GM18526 (cell line): ENCODE measurements around the gene RBFOX2.

Source experiments
- POLR2A ChIP-seq: IDR thresholded peaks from 3 replicates; pipeline ENCODE4 v1.6.1; 2011; ENCODE audit not compliant: insufficient read length; ENCODE audit errors: extremely low read depth

The RBFOX2 gene, protein sequence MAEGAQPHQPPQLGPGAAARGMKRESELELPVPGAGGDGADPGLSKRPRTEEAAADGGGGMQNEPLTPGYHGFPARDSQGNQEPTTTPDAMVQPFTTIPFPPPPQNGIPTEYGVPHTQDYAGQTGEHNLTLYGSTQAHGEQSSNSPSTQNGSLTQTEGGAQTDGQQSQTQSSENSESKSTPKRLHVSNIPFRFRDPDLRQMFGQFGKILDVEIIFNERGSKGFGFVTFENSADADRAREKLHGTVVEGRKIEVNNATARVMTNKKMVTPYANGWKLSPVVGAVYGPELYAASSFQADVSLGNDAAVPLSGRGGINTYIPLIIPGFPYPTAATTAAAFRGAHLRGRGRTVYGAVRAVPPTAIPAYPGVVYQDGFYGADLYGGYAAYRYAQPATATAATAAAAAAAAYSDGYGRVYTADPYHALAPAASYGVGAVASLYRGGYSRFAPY

DNA sequence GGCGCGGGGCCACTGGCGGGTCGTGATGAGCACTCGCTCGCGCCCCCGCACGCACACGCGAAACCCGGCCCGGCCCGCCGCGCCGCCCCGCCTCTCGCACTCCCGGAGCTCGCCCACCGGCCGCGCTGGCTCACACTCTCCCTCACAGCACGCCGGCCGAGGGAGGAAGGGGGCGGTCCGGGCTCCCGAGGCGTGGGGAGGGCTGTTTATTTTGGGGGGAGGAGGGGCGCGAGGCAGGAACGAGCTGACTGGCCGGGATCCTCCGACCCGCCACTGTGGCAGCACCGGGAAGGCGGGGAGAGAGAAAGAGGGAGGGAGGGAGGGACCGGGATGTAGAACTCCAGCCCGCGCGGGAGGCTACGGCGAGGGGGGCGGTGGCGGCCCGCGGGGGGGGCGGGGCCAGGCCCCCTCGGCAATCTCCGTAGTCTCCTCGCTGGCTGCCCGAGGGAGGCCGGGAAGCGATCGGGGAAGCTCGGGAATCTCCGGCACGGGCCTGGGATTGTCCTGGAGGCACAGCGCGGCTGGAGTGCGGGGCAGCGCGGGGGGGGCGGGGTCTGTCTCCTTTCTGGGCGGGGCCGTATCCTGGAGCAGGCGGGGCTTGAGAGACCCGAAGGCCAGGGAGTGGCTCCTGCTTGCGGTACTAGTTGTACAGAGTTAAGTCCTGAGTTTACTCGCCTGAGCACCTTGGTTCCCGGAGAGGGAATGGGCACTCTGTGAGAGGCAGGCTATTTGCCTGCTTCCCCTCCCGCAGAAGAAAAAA, at the start of gene RBFOX2:
RBFOX2 (minus strand) TSS at position 179 of the 760 bp plus-strand sequence. CDS start 399 bp downstream, outside the sequence.
- no peak for TF ChIP-seq POLR2A

DNA sequence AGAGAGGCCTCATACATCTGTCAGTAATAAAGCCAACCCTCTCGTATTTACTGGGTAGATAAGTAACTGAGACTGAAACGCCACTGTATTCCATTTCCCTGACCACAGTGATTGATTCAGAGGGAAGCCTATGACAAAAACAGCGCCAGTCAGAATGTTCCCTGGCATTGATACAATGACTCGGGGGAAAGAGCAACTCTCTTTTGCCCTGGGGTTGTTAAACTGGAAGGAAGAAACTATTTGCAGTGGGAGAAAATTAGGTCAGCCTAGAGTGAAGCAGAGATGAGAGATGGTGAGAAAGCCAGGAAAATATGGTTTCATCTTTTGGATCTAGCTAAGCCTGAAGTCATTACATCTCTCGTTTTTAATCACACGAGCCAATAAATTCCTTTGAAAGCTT, 48.6 kb upstream of the RBFOX2 start:
- TF ChIP-seq POLR2A: no peak

DNA sequence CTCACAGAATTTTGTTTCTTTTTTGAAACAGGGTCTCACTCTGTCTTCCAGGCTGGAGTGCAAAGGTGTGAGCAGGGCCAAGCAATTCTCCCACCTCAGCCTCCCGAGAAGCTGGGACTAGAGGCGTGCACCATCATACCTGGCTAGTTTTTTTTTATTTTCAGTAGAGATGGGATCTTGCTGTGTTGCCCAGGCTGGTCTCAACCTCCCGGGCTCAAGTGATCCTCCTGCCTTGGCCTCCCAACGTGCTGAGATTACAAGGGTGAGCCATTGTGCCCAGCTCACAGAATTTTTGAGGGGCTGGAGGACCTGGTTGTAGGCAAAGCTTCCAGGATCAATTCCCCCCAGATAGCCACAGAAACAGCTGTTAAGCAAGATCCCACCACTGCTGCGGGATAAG, 47.1 kb upstream of the RBFOX2 start:
- no peak for TF ChIP-seq POLR2A

DNA sequence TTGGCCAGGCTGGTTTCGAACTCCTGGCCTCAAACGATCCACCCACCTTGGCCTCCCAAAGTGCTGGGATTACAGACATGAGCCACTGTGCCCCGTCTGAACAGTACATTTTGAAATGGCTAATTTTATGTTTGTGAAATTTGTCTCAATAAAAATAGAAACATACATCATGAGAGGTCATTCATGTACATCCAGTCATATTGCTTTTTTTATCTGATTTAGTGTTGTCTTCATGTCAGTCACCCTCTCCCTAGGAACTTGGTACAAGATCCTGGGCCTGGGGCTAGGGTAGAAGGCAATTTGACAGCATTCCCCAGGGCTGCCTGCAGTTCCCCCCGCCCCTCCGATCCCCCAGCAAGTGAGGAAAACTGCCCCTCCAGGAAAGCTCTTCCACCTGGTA, 46.6 kb upstream of the RBFOX2 start:
- no peak for TF ChIP-seq POLR2A

DNA sequence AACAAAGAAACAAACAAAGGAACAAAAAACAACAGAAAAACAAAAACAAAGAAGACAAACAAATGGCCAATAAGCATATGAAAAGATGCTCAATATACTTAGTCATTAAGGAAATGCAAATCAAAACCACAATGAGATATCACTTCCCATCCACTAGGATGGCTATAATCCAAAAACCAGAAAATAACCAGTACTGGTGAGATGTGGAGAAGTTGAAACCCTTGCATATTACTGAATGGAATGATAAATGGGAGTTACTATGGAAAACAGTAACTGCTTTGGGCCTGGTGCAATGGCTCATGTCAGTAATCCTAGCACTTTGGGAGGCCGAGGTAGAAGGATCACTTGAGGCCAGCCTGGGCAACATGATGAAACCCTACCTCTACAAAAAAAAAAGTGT, 44.9 kb upstream of the RBFOX2 start:
- TF ChIP-seq POLR2A: no peak

DNA sequence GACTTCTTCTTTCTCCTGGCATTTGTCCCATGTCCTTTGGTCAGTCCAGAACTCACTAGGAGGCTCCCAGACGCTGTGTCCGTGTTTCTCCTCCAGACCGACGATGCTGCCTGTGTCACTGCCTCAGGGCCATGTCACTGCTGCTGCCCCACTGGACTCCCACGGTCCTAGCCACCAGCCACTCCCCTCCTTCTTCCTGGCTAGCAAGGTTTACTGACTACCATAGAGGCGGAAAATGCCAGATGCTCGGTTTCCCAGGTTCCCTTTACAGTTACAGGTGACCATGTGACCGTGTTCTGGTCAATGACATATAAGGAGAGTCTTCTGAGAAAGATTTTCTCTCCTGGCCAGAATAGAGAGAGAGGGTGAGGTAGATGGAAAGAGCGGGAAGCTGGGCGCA, 40.7 kb upstream of the RBFOX2 start:
- no peak for TF ChIP-seq POLR2A

DNA sequence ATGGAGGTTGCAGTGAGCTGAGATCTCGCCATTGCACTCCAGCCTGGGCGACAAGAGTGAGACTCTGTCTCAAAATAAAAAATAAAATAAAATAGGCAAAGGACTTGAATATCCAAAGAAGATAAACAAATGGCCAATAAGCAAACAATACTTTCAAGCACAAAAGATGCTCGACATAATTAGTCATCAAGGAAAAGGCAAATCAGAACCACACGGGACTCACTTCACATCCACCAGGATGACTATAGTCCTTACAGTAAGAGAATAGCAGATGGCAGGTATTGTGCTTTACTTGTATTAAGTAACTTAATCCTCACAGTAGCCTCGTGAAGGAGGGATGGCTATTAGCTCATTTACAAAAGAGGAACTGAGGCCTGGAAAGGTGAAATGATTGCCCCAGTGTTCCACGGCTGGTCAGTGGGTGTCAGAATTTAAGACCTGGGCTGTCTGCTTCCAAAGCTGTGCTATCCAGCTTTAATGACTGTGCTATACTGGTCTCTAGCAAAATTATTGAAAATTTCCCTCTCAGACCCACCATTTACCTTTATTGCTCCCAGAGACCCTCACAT, 40.2 kb upstream of the RBFOX2 start:
- TF ChIP-seq POLR2A: no peak

DNA sequence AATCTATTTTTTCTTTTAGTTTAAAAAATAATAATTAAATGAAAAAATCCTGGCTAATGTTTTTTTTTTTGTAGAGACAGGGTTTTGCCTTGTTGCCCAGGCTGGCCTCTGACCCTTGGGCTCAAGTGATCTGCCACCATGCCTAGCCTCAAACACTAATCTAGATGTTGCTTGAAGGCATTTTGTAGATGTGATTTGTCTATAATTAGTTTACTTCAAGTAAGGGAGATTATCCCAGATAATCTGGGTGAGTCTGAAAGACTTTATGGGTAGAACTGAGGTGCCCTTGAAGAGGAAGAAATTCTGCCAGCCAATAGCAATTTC, 38.6 kb upstream of the RBFOX2 start:
- TF ChIP-seq POLR2A: no peak

DNA sequence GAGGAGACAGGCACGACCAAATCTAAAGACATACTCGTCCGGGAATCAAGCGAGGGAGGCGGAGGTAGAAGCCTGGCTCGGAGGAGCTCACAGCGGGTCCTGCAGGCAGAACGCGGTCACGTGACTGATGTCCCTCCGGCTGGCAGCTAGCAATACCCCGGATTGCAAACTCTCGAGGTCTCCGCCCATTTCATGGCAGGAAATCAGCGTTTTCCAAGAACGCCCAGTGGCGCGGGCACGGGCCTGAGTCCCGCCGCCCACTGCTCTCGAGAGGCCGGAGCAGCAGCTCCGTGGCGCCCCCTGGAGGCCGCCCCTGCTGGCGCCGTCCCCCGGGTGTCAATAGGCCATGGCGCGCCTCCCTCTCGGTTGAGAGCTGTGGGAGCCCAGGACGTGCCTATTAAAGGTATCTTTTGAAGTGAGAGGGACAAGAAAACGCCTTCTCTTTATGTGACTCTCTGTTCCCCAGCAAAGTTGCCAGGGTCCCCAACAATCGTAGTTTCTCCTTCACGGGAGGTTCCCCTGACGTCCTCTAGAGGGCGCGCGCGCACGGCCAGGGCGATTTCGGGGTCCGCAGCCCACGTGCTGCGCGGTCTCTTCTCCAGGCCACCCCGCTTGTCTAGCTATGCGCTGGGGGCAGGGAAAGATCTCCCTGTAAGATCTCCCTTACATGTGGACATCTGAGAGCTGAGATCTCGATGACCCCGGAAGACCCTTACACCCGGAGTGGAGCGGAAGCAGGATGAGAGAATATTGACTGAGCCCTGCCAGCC, 37.3 kb upstream of the RBFOX2 start:
- no peak for TF ChIP-seq POLR2A

DNA sequence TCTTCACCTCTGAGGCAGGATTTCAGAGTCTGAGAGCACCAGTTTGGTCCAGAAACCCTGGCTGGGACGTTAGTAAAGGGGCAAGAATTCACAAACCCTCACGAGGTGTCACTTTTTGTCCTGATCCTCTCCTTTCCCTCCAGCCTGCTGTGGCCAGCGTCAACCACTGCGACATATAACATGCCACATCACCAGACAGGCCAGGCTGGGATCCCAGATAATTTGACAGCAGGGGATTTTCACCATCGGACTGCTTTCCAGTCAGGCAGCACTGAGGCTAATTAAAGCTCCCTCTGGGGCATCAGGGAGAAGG, 36.8 kb upstream of the RBFOX2 start:
- TF ChIP-seq POLR2A: no peak

DNA sequence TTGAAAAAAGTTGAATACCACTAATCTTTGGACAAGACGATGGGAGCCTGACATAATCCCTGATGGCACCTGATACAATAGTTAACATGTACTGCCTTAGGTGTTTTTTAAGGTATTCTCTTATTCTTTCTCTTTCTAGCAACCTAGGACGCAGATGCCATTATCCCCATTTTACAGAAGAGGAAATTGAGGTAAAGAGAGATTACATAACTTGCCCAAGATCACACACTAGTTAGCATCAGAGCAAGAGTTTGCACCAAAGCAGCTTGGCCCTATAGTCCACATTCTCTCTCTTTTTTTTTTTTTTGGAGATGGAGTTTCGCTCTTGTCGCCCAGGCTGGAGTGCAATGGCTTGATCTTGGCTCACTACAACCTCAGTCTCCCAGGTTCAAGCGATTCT, 35.7 kb upstream of the RBFOX2 start:
- no peak for TF ChIP-seq POLR2A

DNA sequence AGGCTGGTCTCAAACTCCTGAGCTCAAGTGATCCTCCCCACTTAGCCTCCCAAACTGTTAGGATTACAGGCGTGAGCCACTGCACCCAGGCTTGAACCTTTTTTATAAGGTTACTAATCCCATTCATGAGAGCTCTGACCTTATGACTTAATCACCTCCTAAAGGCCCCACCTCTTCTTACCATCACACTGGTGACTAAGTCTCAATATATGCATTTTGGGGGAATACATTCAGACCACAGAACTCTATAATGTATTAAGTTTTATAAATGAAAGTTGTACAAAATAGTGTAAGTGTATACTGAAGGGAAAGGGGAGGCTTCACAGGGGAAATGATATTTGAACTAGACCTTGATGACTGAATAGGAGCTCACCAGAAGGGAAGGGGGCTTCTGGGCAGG, 28.4 kb upstream of the RBFOX2 start:
- TF ChIP-seq POLR2A: no peak

DNA sequence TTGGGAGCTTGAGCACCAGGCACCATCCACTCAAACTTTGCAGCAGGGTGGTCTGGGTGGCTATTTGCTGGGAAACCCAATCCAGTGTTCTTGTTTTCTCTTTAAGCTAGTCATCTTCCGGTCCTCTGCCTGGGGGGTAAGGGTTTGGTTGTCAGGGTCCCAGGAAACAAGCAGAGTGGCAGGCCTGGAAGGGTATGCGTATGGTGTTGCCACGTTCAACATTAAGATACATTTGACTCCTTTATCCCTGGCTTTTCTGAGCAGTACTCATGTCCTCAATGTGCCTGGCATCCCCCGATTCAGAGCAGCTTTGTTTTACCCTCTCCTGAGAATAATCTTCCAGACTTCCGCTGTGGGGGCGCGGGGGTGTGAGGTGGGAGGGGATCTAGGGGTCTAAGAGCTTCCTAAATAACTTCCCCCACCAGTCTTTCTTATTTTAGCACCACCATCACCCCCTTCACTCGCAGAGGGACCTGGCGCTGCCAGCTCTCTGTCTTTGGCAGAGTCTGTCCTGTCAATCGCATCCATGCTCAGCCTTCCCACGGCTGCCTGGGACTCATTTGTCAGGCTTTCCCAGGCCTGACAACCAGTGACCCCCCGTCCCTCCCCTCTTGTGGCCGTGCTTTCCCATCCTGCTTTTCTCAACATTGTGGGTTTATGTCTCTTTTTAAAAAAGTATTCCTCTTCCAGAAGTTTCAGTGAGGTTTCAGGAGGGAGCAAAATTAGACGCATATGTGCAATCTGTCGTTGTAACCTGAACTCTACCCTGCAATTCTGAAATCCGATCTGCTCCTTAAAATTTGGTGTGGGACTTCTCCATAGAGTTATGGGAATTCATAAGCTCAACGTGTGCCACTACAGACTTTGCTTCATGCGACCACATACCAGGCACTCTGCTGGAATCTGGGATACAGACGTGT, 27.0 kb upstream of the RBFOX2 start:
- TF ChIP-seq POLR2A: no peak
